HCT116 (cell line): Measurements from ENCODE around the gene LIN54.
"Not testable (repeated sequence)": the region's sequence is repeated elsewhere in the genome, so short reads cannot be mapped to it uniquely, and the experiment has no call there.

Source experiments
- CBX3 ChIP-seq: IDR thresholded peaks from 2 replicates; pipeline ENCODE4 v1.6.1; 2012; ENCODE audit warnings: low read depth
- RAD21 ChIP-seq: IDR thresholded peaks from 2 replicates; pipeline ENCODE4 v1.6.1; 2012; ENCODE audit warnings: low read depth, mild to moderate bottlenecking
- TF ChIP-seq, protein P1 (sequence below), 3 experiments: fragments of 200-600 bp in 1 of 3; sonication (generic) in 1 of 3; IDR thresholded peaks in 2 of 3; conservative IDR thresholded peaks in 1 of 3; 2 replicates each; pipeline ENCODE4 v1.5.1; 2012 to 2017; ENCODE audit warnings: low read depth in 2 of 3, low read length in 2 of 3, antibody characterized with exemption in 1 of 3, borderline replicate concordance in 1 of 3, control low read depth in 1 of 3, mild to moderate bottlenecking in 1 of 3, mixed read lengths in 1 of 3, mixed run types in 1 of 3, moderate library complexity in 1 of 3; ENCODE audit not compliant: insufficient read depth in 1 of 3

DNA sequence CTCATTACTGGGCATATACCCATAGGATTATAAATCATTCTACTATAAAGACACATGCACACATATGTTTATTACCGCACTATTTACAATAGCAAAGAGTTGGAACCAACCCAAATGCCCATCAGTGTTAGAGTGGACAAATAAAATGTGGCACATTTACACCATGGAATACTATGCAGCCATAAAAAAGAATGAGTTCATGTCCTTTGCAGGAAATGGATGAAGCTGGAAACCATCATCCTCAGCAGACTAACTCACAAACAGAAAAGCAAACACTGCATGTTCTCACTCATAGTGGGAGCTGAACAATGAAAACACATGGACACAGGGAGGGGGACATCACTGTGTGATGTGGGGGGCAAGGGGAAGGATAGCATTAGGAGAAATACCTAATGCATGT, 13.0 kb upstream of the LIN54 start:
- not testable (repeated sequence) for TF ChIP-seq CBX3, RAD21
- TF ChIP-seq, protein P1, sequence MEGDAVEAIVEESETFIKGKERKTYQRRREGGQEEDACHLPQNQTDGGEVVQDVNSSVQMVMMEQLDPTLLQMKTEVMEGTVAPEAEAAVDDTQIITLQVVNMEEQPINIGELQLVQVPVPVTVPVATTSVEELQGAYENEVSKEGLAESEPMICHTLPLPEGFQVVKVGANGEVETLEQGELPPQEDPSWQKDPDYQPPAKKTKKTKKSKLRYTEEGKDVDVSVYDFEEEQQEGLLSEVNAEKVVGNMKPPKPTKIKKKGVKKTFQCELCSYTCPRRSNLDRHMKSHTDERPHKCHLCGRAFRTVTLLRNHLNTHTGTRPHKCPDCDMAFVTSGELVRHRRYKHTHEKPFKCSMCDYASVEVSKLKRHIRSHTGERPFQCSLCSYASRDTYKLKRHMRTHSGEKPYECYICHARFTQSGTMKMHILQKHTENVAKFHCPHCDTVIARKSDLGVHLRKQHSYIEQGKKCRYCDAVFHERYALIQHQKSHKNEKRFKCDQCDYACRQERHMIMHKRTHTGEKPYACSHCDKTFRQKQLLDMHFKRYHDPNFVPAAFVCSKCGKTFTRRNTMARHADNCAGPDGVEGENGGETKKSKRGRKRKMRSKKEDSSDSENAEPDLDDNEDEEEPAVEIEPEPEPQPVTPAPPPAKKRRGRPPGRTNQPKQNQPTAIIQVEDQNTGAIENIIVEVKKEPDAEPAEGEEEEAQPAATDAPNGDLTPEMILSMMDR (IDR thresholded peaks at IDR 0.05 in 2 of 3, conservative IDR thresholded peaks at IDR 0.05 in 1 of 3; ENCODE audit: borderline replicate concordance in 1 of 3, insufficient read depth in 1 of 3, low read depth in 2 of 3, low read length in 2 of 3) = not testable (repeated sequence)
